Esophagus muscularis mucosa (tissue), 4 donors: ENCODE measurements around the gene CALHM1.

Experiments
- CTCF ChIP-seq, 3 experiments: fragments of 200-600 bp in 2 of 3; fragments of 450-650 bp in 1 of 3; sonication (generic) in 2 of 3; IDR thresholded peaks; one replicate each; pipeline ENCODE4 v1.5.1; 2017 to 2019; ENCODE audit warnings: antibody characterized with exemption in 3 of 3, mild to moderate bottlenecking in 2 of 3, moderate library complexity in 1 of 3
- EP300 ChIP-seq: sonication (generic); formaldehyde crosslinking; IDR thresholded peaks from one replicate; pipeline ENCODE4 v1.6.1; 2017; ENCODE audit warnings: antibody characterized with exemption
- POLR2A ChIP-seq: fragments of 450-650 bp; IDR thresholded peaks from one replicate; pipeline ENCODE4 v1.6.1; 2017; ENCODE audit warnings: antibody characterized with exemption, moderate library complexity, mild to moderate bottlenecking, low read depth
- POLR2AphosphoS5 ChIP-seq, 2 donors: sonication (generic); formaldehyde crosslinking; IDR thresholded peaks; one replicate each; pipeline ENCODE4 v1.6.1; 2017; ENCODE audit warnings: antibody characterized with exemption in 2 of 2

- TF ChIP-seq CTCF (IDR thresholded peaks at IDR 0.05) (no peak), EP300 (no peak), POLR2A (no peak), POLR2AphosphoS5 (IDR thresholded peaks at IDR 0.05) (no peak)
Measured at GRCh38 chr10:103502849-103503660, 44.4 kb upstream of the CALHM1 start.
